ELR (cell line): ENCODE data around the gene CYP26B1.
A peak's percentile ranks its signal among the peaks of the same experiment; 100 is the strongest.

Source experiments
- DNase-seq: peaks from one replicate; pipeline ENCODE4 v3.0.0-alpha.2; 2015; ENCODE audit warnings: low read depth

CYP26B1 gene, protein sequence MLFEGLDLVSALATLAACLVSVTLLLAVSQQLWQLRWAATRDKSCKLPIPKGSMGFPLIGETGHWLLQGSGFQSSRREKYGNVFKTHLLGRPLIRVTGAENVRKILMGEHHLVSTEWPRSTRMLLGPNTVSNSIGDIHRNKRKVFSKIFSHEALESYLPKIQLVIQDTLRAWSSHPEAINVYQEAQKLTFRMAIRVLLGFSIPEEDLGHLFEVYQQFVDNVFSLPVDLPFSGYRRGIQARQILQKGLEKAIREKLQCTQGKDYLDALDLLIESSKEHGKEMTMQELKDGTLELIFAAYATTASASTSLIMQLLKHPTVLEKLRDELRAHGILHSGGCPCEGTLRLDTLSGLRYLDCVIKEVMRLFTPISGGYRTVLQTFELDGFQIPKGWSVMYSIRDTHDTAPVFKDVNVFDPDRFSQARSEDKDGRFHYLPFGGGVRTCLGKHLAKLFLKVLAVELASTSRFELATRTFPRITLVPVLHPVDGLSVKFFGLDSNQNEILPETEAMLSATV

DNA sequence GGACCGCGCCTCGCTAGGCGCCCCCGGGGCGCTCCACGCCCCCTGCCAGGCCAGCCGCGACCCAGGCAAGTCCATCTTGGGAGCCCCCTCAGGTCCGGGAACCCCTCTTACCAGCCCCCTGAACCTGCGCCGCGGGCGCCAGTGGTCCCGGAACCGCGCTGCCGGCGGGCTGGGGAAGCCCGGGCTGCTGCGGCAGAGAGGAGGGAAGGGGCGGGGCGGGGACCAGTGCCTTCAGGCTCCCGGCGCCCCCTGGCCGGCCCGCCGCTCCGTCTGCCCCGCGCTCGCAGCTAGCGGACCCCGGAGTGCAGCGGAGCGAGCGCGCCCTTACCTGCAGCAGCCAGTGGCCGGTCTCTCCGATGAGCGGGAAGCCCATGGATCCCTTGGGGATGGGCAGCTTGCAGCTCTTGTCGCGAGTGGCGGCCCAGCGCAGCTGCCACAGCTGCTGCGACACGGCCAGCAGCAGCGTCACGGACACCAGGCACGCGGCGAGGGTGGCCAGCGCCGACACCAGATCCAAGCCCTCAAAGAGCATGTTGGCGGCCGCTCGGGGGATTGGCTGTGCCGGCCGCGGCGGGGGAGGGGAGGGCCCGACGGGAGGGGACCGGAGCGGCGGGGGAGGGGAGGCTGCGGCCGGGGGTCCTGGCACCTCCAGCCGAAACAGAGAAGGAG, at the start of gene CYP26B1:
Gene CYP26B1 (minus strand): TSS at position 560 of the 669 bp plus-strand sequence. CDS start 28 bp downstream, at position 532.
- no peak for DNase-seq

DNA sequence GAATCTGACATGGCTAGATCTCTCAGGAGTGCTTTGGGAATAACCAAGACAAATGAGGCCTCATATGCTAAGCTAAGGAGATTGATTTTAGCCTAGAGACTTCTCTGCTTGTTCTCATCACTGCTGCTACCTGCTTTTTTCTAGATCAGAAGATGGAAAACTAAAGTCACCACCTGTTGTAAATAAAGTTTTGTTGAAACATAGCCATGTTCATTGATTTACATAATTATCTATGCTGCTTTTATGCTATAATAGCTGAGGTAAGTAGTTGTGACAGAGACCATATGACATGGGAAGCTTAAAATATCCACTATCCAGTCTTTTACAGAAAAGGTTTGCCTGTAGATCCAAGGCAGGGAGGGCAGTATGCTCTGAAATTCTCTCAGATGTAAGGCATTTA, 46.1 kb upstream of the CYP26B1 start:
- DNase-seq: no peak

DNA sequence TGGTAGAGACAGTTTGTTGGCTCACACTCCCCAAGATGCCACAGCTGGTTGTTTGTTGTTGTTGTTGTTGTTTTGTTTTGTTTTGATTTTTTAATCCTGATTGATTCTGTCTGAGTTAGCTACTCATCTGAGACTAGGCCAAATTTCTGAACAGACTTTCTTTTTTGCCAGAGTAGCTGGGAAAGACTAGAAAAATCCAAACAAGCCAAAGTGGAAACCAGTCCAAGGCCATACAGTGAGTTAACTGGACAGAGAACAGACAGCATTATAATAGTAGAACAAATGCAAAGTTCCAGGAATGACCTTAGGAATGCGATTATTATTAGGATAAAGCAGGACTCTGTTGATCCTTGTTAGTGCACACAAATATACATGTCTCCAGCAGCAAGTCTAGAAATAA, 43.8 kb upstream of the CYP26B1 start:
- no peak for DNase-seq

DNA sequence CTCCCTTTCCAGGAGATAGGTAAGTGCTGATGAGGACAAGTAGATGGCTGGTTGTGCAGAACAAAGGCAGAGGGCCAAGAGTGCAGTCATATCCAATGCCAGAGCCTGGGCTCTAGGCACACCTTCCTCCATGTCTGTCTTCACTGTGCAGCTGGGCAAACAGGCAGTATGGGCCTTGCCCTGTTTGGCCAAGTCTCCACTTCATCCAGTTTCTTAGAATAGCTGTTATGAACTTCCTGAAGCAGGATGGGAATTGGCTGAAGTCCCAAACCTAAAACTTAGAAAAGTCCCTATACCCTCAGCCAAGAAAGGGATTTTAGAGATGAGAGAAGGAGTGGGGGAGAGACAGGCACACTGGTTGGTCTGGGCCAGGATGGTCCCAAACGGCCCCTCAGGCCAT, 37.5 kb upstream of the CYP26B1 start:
- DNase-seq: no peak

DNA sequence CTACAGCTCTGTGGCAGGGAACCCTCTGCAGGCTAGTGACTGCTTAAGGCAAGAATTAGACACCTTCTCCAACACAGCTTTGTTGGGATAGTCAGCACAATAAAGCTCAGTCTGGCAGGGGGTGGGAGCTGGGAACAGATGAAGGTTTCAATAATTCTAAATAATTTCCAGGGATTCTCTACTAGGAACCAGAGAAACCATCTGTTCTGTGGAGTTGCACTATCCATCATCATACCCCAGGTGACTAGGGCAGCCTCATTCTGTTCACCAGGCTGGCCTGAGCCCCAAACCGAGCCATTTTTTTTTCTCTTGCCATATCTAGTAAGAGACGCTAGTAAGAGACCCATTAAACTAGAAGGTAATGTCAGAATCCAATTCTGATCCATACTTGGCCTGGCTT, 35.8 kb upstream of the CYP26B1 start:
- DNase-seq: no peak

DNA sequence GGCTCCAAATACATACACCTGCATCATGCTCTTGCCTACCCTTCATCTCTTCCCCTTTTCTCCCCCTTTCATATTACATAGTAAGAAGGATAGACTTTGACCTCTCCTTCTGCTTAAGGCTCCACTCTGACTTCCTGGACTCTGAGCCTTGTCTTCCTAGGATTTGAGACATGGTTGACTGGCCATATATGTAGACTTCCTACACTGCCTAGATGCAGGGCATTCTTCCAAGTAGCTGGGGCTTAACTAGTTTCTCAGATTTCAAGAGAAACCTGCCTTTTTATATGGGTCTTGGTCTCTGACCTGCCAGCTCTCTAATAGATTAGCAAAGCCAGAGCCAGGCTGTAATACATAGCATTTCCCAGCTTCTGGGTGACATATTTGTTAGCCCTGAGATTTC, 35.4 kb upstream of the CYP26B1 start:
- DNase-seq: no peak

DNA sequence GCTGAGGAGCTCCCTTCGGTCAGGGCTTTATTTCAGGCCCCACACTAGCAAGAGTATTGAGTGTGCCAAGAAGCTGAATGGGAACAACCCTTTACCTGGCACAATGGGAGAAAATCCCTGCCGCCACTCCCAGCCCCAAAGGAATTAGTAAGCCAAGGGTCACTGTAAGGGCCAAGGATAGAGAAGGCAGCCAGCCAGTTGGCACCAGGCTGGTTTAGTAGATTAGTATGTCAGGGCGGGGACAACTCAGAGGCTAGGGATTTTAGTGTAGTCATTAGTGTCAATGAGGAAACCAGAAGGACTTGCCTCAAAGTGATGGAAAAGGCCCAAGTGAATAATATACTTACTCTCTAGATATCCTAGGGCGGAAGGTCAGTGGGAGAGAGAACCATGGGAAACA, 34.9 kb upstream of the CYP26B1 start:
- no peak for DNase-seq

DNA sequence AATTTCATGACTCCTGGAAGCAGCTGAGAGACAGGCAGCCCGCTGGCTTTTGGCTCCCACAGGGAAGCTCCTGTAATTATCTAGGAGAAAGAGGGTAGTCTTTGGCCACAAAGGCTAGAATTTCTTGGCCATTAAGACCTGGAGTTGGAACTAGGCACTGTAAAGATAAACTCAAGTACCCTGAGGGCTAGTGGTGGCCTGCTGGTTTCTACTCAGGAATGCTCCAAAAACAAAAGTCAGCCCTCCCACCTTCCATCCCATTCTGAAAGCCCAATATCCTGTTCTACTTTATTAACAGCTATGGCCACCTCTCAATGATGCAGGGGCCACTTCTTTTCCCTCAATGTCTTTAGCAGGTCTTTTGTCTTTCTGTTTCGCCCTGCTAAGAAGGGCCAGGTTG, 34.0 kb upstream of the CYP26B1 start:
- no peak for DNase-seq

DNA sequence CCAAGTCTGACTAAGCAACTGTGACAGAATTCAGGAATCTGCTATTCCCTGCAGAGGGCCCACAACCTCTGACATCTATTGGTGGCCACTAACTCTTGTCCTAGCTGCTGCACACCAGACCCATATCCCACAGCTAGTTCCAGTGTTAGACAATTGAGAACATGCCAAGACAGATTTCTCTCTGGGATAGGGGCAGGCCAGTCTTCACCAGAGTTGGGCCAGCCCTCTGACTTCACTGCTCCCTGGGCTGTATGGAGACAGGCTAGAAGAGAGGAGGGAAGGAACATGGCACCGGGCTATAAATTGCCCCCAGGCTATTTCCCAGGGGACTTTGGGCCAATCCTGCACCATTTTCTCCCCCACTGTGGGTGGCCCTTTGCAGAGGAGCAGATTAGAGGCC, 32.7 kb upstream of the CYP26B1 start:
- DNase-seq: no peak

DNA sequence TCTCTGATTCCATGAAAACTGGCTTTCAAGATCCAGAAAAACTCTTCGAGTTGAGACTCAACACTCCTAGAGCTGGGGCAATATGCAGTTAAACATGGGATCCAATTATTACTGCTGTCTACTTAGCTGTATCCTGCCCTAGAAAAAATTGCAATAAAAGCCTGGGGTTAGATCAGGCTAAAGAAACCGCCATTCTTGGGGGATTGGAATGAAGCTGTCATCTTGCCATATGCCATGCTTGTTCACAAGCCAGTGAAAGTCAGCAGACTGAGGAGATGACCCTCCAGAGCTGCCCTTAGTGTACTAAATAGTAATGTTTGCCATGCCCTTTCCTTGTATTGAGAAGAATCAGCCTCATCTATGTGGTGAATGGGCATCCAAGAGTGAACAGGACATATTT, 30.9 kb upstream of the CYP26B1 start:
- DNase-seq: no peak

DNA sequence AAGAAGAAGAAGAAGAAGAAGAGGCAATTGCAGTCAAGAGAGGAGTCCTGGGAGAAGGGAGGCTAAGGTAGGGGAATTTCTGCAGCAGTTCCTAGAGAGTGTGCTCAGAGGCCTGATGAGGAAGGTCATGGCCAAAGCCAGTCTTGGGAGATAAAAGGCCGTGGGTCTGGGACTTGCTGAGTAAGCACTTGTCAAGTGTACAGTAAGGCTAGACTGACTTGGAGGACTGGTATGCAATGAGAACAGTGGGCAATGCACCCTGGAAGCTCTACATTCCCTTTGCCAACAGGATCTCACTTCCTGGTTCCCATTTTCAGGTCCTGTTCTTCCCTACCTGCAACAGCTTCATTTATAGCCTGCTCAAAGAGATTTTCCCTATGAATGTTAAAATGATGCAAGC, 28.6 kb upstream of the CYP26B1 start:
- DNase-seq: no peak

DNA sequence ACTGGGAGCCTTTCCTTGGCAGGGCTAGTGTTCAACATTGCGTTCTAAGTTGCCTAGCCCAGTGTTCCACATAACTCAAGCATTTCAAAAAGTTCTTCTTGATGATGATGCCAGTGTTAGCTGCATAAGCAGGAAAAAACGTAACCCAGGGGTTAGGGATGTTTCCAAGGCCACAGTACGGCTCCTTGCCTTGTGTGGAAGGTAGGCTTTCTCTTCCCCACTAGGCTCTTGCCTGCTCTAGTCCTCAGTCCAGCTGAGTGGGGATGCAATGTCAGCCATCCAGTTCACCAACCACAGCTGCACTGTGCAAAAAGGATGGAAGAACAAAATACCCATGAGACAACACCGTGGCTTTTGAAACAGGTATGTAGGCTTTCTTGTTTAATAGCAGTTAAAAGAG, 28.0 kb upstream of the CYP26B1 start:
- no peak for DNase-seq

DNA sequence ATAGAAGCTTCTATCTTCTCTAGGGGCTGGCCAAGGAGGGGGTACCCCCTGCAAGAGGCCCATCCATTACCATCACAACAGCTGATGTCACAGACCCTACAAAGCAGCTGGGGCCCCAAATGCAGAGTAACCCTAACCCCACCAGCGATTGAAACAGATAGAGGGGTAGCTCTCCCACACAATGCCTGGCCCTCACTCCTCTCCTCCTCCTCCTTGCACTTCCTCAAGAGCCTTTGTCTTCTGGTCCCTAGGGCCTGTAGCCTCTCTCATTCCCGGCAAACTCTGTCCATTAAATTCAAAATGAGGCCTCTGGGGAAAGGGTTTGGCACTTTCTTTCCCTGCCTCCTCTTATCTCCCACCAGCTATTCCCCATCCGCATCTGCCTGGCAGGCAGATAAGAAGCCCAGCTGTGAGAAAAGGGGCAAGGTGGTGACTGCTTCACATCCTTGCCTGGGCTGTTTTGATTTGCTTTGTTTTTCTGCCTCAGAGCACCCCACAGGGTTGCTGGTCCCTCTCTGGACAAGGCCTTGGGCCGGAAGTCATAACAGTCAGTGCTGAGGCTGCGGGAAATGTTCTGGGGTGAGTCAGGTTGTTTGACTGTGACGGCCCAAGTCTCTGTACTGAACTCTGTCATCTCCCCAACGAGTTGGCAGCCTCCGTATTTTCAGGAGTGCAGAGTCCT, 26.1 kb upstream of the CYP26B1 start:
- DNase-seq: peak; percentile 65

DNA sequence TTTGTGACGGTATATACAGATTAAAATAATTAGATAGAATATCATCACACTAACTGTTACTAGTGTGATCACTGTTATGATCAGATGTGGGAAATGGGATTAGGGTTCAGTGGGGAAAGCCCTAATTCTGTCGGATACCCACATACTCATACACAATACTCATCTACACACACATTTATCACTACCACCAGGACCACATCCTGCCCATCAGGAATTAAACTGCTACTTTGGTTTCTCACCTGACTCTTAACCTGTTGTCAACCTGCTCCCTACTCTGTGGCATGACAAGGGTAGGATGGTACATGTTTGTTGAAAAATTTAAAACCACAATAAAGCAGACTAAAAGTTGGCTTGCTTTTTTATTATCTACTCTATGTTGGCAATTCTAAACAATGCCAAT, 24.8 kb upstream of the CYP26B1 start:
- DNase-seq: no peak

DNA sequence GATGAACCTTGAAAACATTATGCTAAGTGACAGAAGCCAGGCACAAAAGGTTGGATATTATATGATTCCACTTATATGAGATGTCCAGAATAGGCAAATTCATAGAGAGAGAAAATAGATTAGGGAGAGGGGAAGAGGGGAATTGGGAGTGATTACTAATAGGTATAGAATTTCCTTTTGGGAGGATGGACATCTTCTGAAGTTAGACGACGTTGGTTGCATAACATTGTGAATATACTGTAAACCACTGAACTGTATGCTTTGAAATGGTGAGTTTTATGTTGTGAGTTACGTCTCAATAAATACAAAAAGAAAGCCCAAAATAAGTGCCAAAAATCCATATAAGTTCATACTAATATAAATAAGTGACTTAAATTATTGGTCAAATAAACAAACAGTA, 18.6 kb upstream of the CYP26B1 start:
- no peak for DNase-seq

DNA sequence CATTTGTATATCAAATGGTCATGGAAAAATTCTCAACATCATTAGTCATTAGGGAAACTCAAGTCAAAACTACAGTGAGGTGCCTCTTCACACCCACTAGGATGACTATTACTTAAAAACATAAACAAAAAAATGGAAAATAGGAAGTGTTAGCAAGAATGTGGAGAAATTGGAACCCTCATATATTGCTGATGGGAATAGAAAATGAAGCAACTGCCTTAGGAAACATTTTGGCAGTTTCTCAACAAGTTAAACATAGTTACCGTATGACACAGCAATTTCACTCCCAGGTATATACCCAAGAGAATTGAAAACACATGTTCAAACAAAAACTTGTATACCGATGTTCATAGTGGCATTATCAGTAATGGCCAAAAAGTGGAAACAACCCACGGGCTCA, 18.1 kb upstream of the CYP26B1 start:
- peak; percentile 28 for DNase-seq

DNA sequence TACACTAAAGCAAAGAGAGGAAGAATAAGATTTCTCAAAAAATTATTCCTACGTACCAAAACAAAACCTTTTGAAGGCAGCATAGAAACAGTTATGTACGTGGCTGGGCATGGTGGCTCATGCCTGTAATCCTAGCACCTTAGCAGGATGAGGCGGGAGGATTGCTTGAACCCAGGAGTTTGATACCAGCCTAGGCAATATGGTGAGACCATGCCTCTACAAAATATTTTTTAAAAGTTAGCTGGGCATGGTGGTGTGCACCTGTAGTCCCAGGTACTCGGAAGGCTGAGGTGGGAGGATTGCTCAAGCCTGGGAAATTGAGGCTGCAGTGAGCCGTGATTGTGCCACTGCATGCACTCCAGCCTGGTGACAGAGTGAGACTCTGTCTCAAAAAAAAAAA, 14.9 kb upstream of the CYP26B1 start:
- no peak for DNase-seq

DNA sequence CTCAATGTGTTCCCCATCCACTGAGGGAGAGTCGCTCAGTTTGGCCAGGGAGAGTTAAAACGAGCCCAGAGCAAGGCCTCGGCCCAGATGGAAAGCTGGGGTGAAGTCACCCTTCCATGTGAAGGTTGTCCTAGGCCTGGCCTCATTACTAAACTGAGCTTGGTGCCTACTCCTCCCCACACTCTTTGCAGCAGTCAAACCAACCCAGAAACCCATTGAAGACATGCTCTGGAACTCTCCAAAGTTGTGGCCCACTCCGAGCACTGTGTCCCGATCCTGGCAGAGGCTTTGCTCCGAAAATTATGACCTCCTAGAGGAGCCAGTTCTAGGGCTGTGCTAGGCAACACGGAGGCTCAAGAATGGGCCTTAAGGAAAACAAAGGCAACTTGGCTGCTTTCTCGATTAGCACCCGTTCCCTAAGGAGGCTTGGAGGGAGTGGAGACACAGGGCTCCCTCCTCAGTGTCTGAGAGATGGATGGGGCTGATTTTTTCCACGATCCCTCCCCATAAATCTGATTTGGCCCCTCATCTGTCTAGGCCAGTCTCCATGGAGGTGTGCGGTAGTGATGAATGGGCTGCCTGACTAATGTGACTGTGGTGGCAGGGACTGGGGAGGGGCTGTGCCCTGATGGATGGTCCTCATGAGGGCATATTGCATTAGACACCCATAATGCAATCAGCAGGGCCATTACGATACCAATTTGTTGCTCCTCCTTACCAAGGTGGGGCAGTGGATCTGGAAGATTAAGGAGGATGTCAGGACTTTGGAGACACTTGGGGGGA, 11.7 kb upstream of the CYP26B1 start:
- no peak for DNase-seq

DNA sequence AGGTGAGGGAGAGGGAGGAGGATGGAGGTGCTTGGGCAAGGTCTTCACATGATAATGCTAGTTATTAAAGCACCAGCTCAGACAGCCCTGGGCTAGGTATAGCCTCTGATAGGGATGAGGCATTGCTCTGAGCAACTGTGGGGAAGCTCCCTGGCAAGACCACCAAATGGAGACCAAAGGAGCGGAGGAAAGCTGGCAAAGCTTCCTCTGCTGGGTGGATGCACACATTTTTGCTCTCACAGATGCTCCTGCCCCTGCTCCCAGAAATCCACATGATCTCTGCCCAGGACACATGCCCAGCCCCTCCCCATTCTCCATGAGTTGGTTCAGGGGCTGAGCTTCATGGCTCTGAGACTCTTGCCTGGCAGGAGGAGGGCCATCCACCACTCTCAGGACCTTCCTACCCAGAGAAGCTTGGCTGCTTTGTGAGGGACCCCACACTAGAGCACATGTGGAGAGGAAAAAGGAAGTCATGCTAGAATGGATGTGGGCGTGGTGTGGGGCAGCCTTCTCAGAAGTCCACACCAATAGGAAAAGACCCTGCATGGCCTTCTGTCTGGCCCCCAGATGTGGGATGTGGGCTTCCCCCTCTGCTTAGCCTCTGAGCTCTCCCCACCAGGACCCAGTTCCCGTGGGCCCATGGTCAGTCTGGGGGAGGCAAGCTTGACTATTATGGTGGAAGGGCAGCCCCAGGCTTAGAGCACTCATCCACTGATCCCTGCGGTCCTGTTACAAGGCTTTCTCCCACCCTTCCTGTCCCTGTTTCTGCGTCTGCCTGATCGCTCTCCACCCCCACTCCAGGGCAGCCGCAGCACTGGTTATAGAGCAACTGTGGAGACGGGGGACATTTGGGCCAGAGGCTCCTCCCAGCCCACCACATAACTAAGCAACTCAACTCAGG, 10.5 kb upstream of the CYP26B1 start:
- DNase-seq: no peak

DNA sequence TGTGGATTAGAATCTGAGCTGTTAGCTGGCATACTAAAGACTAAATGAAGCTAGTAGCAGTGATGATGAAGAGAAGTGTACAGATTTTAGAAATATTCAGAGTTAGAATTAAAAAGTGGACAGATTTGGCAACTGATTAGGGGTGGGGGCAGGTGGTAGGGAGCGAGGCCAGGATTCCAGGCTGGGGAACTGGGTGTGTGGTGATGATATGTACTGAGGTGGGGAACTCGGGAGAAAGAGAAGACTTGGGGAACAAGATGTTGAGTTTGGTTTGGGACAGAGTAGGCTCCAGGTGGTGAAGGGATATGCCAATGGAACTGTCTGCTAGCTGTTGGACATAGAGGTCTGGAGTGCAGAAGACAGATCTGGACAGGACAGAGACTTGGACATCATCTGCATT, 9.2 kb upstream of the CYP26B1 start:
- DNase-seq: no peak

DNA sequence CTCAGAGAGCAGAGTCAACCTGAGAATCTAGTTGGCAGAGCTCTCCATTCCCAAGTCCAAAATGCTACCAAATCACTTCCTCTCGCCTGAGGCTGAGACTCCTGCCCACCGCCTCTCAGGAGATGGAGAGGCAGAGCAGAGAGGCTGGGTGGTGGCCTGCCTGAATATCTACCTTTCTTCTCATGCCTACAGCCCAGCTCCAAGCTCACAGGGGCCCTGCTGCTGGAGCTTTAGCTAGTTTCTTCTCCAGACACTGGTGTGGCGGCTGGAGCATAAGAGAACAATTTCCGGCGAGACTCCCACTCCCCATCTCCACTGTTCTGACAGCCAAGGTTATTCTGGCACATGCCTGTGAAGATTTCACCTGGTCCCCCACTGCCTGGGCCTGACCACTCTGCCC, 8.1 kb upstream of the CYP26B1 start:
- DNase-seq: no peak
